HepG2 (cell line): ENCODE data around the gene RPUSD4. TPM values are rescaled to one million over a fixed set of nuclear protein-coding genes. Genes with fewer than 3 reads are reported as not detected.

Experiments
- GATAD2A ChIP-seq: IDR thresholded peaks from 2 replicates; pipeline ENCODE4 v1.6.1; 2016
- PRMT3 ChIP-seq: sonication (generic); formaldehyde crosslinking; IDR thresholded peaks from 2 replicates; pipeline ENCODE4 v1.8.1; 2022; ENCODE audit warnings: low read depth, mild to moderate bottlenecking, moderate library complexity, missing genetic modification reagents, borderline replicate concordance
- PTBP1 ChIP-seq: fragments of 200-400 bp; formaldehyde crosslinking; IDR thresholded peaks from 2 replicates; pipeline ENCODE4 v1.6.1; 2018; ENCODE audit warnings: low read length, low read depth; ENCODE audit not compliant: poor library complexity, severe bottlenecking
- ZNF441 ChIP-seq: sonication (generic); formaldehyde crosslinking; IDR thresholded peaks from 2 replicates; pipeline ENCODE4 v1.7.0; 2021; ENCODE audit warnings: missing genetic modification reagents, borderline replicate concordance
- ZNF550 ChIP-seq: sonication (generic); formaldehyde crosslinking; IDR thresholded peaks from 2 replicates; pipeline ENCODE4 v1.4.0; 2020; ENCODE audit warnings: mild to moderate bottlenecking, missing genetic modification reagents, borderline replicate concordance
- ZNF891 ChIP-seq: sonication (generic); formaldehyde crosslinking; IDR thresholded peaks from 2 replicates; pipeline ENCODE4 v1.5.0; 2020; ENCODE audit warnings: mild to moderate bottlenecking, missing genetic modification reagents
- polyA plus RNA-seq, 8 experiments: library from polyadenylated mRNA; depleted of rRNA in 3 of 8; stranded (reverse) in 7 of 8; unstranded in 1 of 8; fragments of >200 nt; fragmentation: Illumina TruSeq in 4 of 8; extraction: Trizol in 4 of 8; gene quantifications; 2 replicates each; pipeline versions ENCODE4 v1.2.1 to v1.2.3, GENCODE V29; 2011 to 2016; ENCODE audit warnings: low read depth in 4 of 8, missing spikeins in 1 of 8, mixed read lengths in 1 of 8; ENCODE audit not compliant: insufficient read depth in 1 of 8
- total RNA-seq, 5 experiments: library from RNA; depleted of rRNA; stranded (reverse); fragments of >200 nt; fragmentation: Illumina TruSeq; extraction: Trizol; gene quantifications; 2 replicates each; pipeline ENCODE4 v1.2.3, GENCODE V29; 2016; ENCODE audit warnings: low read depth in 1 of 5
- TF ChIP-seq, protein P1 (sequence below): sonication (generic); formaldehyde crosslinking; conservative IDR thresholded peaks from 2 replicates; pipeline ENCODE4 v1.4.0; 2020; ENCODE audit warnings: mild to moderate bottlenecking, missing genetic modification reagents, moderate library complexity
- TF ChIP-seq, protein P2 (sequence below): sonication (generic); formaldehyde crosslinking; IDR thresholded peaks from 2 replicates; pipeline ENCODE4 v1.5.1; 2020; ENCODE audit warnings: mild to moderate bottlenecking, moderate library complexity, missing genetic modification reagents
- TF ChIP-seq, protein P3 (sequence below), 2 experiments: fragments of 450-650 bp in 1 of 2; sonication (generic) in 1 of 2; formaldehyde crosslinking; IDR thresholded peaks; 2 replicates each; pipeline versions ENCODE4 v1.5.0 to v1.8.0; 2020 to 2022; ENCODE audit warnings: mild to moderate bottlenecking in 1 of 2, missing genetic modification reagents in 1 of 2
- TF ChIP-seq, protein P4 (sequence below): sonication (generic); formaldehyde crosslinking; IDR thresholded peaks from 2 replicates; pipeline ENCODE4 v1.5.1; 2020; ENCODE audit warnings: mild to moderate bottlenecking, missing genetic modification reagents
- TF ChIP-seq, protein P5 (sequence below): IDR thresholded peaks from 2 replicates; pipeline ENCODE4 v1.6.1; 2016; ENCODE audit warnings: low read depth, borderline replicate concordance

RPUSD4 gene
- total and polyA plus RNA-seq, 2 of the 13 experiments (the other 11 are each of a cell fraction or from before 2014, with no cell fraction given), result 45.0 to 52.9 TPM

DNA sequence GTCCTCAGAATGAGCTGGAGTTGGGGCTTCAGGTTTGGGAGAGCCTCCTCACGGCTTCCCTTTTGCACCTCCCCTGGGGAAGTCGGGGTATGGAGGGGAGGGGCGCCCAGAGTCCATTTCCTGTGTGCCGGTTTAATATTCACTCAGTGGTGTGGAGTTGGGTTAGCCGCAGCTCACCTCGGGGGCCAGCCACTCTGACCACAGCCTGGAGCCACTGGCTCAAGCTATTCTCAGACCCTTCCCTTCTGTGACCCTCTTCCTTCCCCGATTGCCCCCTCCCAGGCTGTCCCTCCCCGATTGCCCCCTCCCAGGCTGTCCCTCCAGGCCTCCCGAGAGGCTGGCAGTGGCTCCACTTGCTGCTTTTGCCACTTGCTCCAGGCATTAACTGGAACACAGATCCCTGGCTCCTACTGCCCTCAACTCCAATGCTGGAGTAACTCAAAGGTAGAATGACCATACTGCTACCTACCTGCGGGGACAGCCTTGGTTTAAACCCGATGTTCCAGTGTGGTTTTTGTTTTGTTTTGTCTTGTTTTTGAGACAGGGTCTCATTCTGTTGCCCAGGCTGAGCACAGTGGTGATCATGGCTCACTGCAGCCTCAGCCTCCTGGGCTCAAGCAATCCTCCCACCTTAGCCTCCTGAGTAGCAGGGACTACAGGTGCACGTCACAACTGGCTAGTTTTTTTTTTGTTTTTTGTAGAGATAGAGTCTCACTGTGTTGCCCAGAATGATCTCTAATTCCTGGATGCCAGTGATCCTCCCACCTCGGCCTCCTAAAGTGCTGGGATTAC, 29.3 kb downstream of the RPUSD4 start (continued):
- TF ChIP-seq, protein P1, sequence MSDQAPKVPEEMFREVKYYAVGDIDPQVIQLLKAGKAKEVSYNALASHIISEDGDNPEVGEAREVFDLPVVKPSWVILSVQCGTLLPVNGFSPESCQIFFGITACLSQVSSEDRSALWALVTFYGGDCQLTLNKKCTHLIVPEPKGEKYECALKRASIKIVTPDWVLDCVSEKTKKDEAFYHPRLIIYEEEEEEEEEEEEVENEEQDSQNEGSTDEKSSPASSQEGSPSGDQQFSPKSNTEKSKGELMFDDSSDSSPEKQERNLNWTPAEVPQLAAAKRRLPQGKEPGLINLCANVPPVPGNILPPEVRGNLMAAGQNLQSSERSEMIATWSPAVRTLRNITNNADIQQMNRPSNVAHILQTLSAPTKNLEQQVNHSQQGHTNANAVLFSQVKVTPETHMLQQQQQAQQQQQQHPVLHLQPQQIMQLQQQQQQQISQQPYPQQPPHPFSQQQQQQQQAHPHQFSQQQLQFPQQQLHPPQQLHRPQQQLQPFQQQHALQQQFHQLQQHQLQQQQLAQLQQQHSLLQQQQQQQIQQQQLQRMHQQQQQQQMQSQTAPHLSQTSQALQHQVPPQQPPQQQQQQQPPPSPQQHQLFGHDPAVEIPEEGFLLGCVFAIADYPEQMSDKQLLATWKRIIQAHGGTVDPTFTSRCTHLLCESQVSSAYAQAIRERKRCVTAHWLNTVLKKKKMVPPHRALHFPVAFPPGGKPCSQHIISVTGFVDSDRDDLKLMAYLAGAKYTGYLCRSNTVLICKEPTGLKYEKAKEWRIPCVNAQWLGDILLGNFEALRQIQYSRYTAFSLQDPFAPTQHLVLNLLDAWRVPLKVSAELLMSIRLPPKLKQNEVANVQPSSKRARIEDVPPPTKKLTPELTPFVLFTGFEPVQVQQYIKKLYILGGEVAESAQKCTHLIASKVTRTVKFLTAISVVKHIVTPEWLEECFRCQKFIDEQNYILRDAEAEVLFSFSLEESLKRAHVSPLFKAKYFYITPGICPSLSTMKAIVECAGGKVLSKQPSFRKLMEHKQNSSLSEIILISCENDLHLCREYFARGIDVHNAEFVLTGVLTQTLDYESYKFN, result 0 out of 2 replicates have a peak, but pooled peaks have one; percentile 24
- TF ChIP-seq, protein P2, sequence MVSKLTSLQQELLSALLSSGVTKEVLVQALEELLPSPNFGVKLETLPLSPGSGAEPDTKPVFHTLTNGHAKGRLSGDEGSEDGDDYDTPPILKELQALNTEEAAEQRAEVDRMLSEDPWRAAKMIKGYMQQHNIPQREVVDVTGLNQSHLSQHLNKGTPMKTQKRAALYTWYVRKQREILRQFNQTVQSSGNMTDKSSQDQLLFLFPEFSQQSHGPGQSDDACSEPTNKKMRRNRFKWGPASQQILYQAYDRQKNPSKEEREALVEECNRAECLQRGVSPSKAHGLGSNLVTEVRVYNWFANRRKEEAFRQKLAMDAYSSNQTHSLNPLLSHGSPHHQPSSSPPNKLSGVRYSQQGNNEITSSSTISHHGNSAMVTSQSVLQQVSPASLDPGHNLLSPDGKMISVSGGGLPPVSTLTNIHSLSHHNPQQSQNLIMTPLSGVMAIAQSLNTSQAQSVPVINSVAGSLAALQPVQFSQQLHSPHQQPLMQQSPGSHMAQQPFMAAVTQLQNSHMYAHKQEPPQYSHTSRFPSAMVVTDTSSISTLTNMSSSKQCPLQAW (CRISPR knock-in tag), result peak; percentile 44; the same call in 1 of the 2 replicates
- TF ChIP-seq GATAD2A (CRISPR knock-in tag) (no peak), PTBP1 (no peak), PRMT3 (no peak), ZNF441 (CRISPR knock-in tag) (peak; percentile 40; the same call in 1 of the 2 replicates), ZNF550 (CRISPR knock-in tag) (no peak), ZNF891 (CRISPR knock-in tag) (peak; percentile 23; the same call in 1 of the 2 replicates)
- TF ChIP-seq, protein P3, sequence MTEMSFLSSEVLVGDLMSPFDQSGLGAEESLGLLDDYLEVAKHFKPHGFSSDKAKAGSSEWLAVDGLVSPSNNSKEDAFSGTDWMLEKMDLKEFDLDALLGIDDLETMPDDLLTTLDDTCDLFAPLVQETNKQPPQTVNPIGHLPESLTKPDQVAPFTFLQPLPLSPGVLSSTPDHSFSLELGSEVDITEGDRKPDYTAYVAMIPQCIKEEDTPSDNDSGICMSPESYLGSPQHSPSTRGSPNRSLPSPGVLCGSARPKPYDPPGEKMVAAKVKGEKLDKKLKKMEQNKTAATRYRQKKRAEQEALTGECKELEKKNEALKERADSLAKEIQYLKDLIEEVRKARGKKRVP (CRISPR knock-in tag; IDR thresholded peaks at IDR 0.05), result no peak
- TF ChIP-seq, protein P4, sequence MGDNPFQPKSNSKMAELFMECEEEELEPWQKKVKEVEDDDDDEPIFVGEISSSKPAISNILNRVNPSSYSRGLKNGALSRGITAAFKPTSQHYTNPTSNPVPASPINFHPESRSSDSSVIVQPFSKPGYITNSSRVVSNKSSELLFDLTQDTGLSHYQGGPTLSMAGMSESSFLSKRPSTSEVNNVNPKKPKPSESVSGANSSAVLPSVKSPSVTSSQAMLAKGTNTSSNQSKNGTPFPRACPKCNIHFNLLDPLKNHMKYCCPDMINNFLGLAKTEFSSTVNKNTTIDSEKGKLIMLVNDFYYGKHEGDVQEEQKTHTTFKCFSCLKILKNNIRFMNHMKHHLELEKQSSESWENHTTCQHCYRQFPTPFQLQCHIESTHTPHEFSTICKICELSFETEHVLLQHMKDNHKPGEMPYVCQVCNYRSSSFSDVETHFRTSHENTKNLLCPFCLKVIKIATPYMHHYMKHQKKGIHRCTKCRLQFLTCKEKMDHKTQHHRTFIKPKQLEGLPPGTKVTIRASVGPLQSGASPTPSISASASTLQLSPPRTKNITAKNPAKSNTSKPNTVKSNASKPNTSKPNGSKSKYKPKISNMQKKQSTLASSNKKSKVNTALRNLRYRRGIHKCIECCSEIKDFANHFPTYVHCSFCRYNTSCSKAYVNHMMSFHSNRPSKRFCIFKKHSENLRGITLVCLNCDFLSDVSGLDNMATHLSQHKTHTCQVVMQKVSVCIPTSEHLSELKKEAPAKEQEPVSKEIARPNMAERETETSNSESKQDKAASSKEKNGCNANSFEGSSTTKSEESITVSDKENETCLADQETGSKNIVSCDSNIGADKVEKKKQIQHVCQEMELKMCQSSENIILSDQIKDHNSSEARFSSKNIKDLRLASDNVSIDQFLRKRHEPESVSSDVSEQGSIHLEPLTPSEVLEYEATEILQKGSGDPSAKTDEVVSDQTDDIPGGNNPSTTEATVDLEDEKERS, result 0 out of 2 replicates have a peak, but pooled peaks have one; percentile 34
- TF ChIP-seq, protein P5, sequence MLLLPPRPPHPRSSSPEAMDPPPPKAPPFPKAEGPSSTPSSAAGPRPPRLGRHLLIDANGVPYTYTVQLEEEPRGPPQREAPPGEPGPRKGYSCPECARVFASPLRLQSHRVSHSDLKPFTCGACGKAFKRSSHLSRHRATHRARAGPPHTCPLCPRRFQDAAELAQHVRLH (CRISPR knock-in tag), result no peak
